SK-N-SH (cell line): ENCODE results near the gene MTHFD1L. TPM values are rescaled to one million over a fixed set of nuclear protein-coding genes. Genes with fewer than 3 reads are reported as not detected.
"Not testable (repeated sequence)": the region's sequence is repeated elsewhere in the genome, so short reads cannot be mapped to it uniquely, and the experiment has no call there.

Experiments used
- CTCF ChIA-PET: fragments of 300-600, 350-600 bp; formaldehyde crosslinking; extraction: SDS; loops from one replicate; lab custom pipeline; 2021; lab: Yijun Ruan, JAX
- POLR2A ChIA-PET: fragments of 350-600 bp; sonication (Branson Sonifier 250); formaldehyde crosslinking; extraction: SDS; loops from one replicate; lab custom pipeline; 2020; ENCODE audit warnings: antibody characterized with exemption, inconsistent platforms; lab: Yijun Ruan, JAX
- DNase-seq: peaks from one replicate; pipeline ENCODE4 v3.0.0; 2012
- H2AFZ ChIP-seq: fragments of 200-600 bp; sonication (generic); 2 replicates; pipeline ENCODE4 v1.8.1; 2016; ENCODE audit warnings: antibody characterized with exemption, mild to moderate bottlenecking, low read depth
- H3F3A ChIP-seq: fragments of 200-600 bp; sonication (generic); replicated peaks from 2 replicates; pipeline ENCODE3; 2016; ENCODE audit warnings: antibody characterized with exemption, mild to moderate bottlenecking; ENCODE audit not compliant: insufficient read depth
- H3K27ac ChIP-seq, 2 experiments: fragments of 200-500 bp in 1 of 2; fragments of 200-600 bp in 1 of 2; sonication (Bioruptor generic) in 1 of 2; sonication (generic), shearing (Covaris generic) in 1 of 2; 2 replicates each; pipeline versions ENCODE4 v1.5.1 to v1.6.1; 2014 to 2016; ENCODE audit warnings: low read depth in 2 of 2, inconsistent platforms in 1 of 2, low read length in 1 of 2, mild to moderate bottlenecking in 1 of 2, mixed read lengths in 1 of 2
- H3K27me3 ChIP-seq: fragments of 200-600 bp; sonication (generic), shearing (Covaris generic); 2 replicates; pipeline ENCODE4 v1.6.1; 2016; ENCODE audit warnings: mixed run types; ENCODE audit not compliant: insufficient read depth
- H3K36me3 ChIP-seq, 2 experiments: fragments of 200-500 bp in 1 of 2; fragments of 200-600 bp in 1 of 2; sonication (Bioruptor generic) in 1 of 2; sonication (generic) in 1 of 2; replicated peaks in 1 of 2; 2 replicates each; pipeline versions ENCODE3 to v1.5.1; 2014 to 2016; ENCODE audit warnings: low read length in 1 of 2, mild to moderate bottlenecking in 1 of 2; ENCODE audit not compliant: insufficient read depth in 2 of 2, control insufficient read depth in 1 of 2
- H3K4me1 ChIP-seq, 2 experiments: fragments of 200-500 bp in 1 of 2; fragments of 200-600 bp in 1 of 2; sonication (Bioruptor generic) in 1 of 2; sonication (generic), shearing (Covaris generic) in 1 of 2; 2 replicates each; pipeline versions ENCODE4 v1.5.1 to v1.6.1; 2014 to 2016; ENCODE audit warnings: low read depth in 1 of 2, low read length in 1 of 2, mixed run types in 1 of 2; ENCODE audit not compliant: insufficient read depth in 2 of 2, control insufficient read depth in 1 of 2
- H3K4me2 ChIP-seq: fragments of 200-600 bp; sonication (generic), shearing (Covaris generic); 2 replicates; pipeline ENCODE4 v1.6.1; 2017; ENCODE audit warnings: mixed run types
- H3K4me3 ChIP-seq, 2 experiments: fragments of 200-500 bp in 1 of 2; fragments of 200-600 bp in 1 of 2; sonication (Bioruptor generic) in 1 of 2; sonication (generic), shearing (Covaris generic) in 1 of 2; 2 replicates each; pipeline versions ENCODE4 v1.5.1 to v1.8.1; 2014 to 2016; ENCODE audit warnings: low read depth in 2 of 2, inconsistent platforms in 1 of 2, low read length in 1 of 2, mild to moderate bottlenecking in 1 of 2, mixed read lengths in 1 of 2, moderate library complexity in 1 of 2
- H3K79me2 ChIP-seq: fragments of 200-600 bp; sonication (generic); 2 replicates; pipeline ENCODE4 v1.8.1; 2017; ENCODE audit warnings: mild to moderate bottlenecking; ENCODE audit not compliant: insufficient read depth
- H3K9ac ChIP-seq: fragments of 200-600 bp; sonication (generic); 2 replicates; pipeline ENCODE4 v1.6.1; 2017; ENCODE audit warnings: mixed run types
- H3K9me2 ChIP-seq: fragments of 200-600 bp; sonication (generic); 2 replicates; pipeline ENCODE4 v1.6.1; 2017; ENCODE audit warnings: mixed run types
- H3K9me3 ChIP-seq: fragments of 200-600 bp; sonication (generic); 2 replicates; pipeline ENCODE4 v1.6.1; 2017; ENCODE audit warnings: mixed run types, mild to moderate bottlenecking, moderate library complexity
- H4K20me1 ChIP-seq: fragments of 200-600 bp; sonication (generic); 2 replicates; pipeline ENCODE4 v1.6.1; 2017; ENCODE audit warnings: mild to moderate bottlenecking, mixed run types; ENCODE audit not compliant: insufficient read depth
- EP300 ChIP-seq, 2 experiments: IDR thresholded peaks; 2 replicates each; pipeline versions ENCODE4 v1.4.0 to v1.6.1; 2012; ENCODE audit warnings: borderline replicate concordance in 1 of 2, low read depth in 1 of 2, low read length in 1 of 2
- MXI1 ChIP-seq: IDR thresholded peaks from 2 replicates; pipeline ENCODE4 v1.6.1; 2012; ENCODE audit warnings: mild to moderate bottlenecking, low read depth, low read length, improper control_type of control experiment
- RCOR1 ChIP-seq: fragments of 150-350 bp; IDR thresholded peaks from 2 replicates; pipeline ENCODE4 v1.6.1; 2017; ENCODE audit warnings: antibody characterized with exemption, low read length
- SMC3 ChIP-seq: IDR thresholded peaks from 2 replicates; pipeline ENCODE4 v1.6.1; 2012; ENCODE audit warnings: low read depth, low read length, improper control_type of control experiment
- WGBS: methylation state at CpG from one replicate; pipeline ENCODE4 v1.1.6; 2017; ENCODE audit warnings: low lambda C conversion rate; 5-methylcytosine and 5-hydroxymethylcytosine counted together
- polyA plus RNA-seq, 3 experiments: library from polyadenylated mRNA; depleted of rRNA; stranded (reverse); fragments of >200 nt; gene quantifications; 2 replicates each; pipeline ENCODE4 v1.2.3, GENCODE V29; 2012

Gene MTHFD1L
- polyA plus RNA-seq, 1 of the 3 experiments (the other 2 are of a cell fraction): 37.0 TPM

- Histone ChIP-seq H3K9ac (no peak overlapping the region), H3K4me2 (no peak overlapping the region), H3K36me3 (no peaks in the 10 kb centered on the region), H3K79me2 (no peaks in the 10 kb centered on the region), H3K27me3 (no peaks in the 10 kb centered on the region), H3F3A (no peaks in the 10 kb centered on the region), H3K4me1 (peaks cover 0 to 6% of the 10 kb centered on the region in 2 experiments; a peak in 1 of 4 replicates), H4K20me1 (no peaks in the 10 kb centered on the region), H3K4me3 (no peak overlapping the region), H3K9me3 (no peaks in the 10 kb centered on the region), H2AFZ (no peak overlapping the region), H3K9me2 (no peaks in the 10 kb centered on the region), H3K27ac (no peak overlapping the region)
- no peak for DNase-seq
- no CpG with 5 or more reads among the region's 1 CpG for WGBS
- TF ChIP-seq RCOR1 (peak; percentile 61; the same call in 1 of the 2 replicates), MXI1 (peak; percentile 39; the same call in 1 of the 2 replicates), SMC3 (no peak), EP300 (IDR thresholded peaks at IDR 0.05; ENCODE audit: borderline replicate concordance in 1 of 2, low read depth in 1 of 2, low read length in 1 of 2) (peak in 1 of 2 experiments; percentile 28; a peak in 1 of 4 replicates)
- CTCF ChIA-PET: no interaction called here
- POLR2A ChIA-PET: no interaction called here
Measured at GRCh38 chr6:151121900-151122299, 256.4 kb downstream of the MTHFD1L start.

GRCh38 chr6:151123641-151124040 is 258.1 kb downstream of the MTHFD1L start:
- H3K4me2 ChIP-seq, POLR2A ChIA-PET, H3K79me2 ChIP-seq, H3K4me3 ChIP-seq, H3F3A ChIP-seq, H2AFZ ChIP-seq, H3K9ac ChIP-seq, H3K9me3 ChIP-seq, H3K9me2 ChIP-seq, CTCF ChIA-PET, DNase-seq, H3K36me3 ChIP-seq, H4K20me1 ChIP-seq, H3K27ac ChIP-seq, H3K27me3 ChIP-seq, H3K4me1 ChIP-seq: not testable (repeated sequence)
- 95% methylated on average over 8 of the region's 8 CpGs for WGBS

DNA sequence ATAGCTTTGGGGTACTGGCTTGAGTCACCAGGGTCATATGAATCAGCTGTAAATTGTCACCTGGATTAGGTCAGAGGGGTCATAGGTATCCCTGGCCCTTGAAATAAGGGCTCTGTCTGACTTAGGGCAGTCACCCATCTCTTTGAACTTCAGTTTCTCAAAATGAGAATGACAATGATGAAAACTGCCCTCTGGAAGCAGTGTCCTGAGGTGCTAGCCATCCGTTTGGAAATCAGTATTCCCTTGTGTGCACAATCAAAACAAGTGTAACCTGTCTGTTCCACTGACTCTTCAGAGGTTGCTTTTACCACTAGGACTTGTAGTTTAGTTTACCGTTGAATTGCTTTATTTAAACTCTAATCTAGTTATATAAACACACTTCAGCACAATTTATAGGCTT is 259.7 kb downstream of the MTHFD1L start:
- H3K36me3 ChIP-seq, H3K9me2 ChIP-seq, H3F3A ChIP-seq, CTCF ChIA-PET, H2AFZ ChIP-seq, H3K27me3 ChIP-seq, H3K4me1 ChIP-seq, POLR2A ChIA-PET, H3K27ac ChIP-seq, H3K4me3 ChIP-seq, H3K4me2 ChIP-seq, H4K20me1 ChIP-seq, H3K79me2 ChIP-seq, H3K9me3 ChIP-seq, DNase-seq, H3K9ac ChIP-seq: not testable (repeated sequence)
- 88% methylated on average over 2 of the region's 2 CpGs for WGBS

DNA sequence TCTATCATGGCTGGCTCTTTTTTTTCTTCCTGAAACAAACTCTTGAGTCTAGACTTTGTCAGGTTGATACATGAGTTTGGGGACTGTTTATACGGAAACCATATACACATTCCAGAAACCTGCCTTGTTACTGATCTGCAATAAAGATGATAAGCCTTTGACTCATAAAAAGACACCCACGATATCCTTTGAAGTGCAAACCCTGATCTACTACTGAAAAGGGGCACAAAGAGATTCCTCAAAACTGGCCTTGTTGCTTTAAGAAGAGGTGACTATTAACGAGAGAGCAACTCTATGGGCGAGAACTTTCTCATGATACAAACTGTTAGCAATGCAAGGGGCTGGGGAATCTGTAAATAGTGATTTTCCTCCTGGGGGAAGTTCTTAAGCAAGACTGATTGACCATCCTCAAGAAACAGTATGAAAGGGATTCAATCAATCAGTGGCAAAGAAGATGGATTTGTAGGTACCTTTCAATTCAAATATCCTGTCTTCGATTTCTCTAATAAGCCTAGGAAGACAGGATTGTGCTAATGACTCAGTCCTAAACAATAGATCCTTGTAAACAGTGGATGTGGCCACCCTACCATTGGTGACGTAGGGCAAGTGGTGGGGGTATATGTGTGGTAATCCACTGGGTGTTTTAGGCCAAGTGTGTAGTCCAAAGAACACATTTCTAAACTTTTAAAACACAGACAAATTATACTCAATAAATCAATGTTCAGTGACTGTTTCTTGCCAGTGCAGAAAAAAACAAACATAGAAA is 260.3 kb downstream of the MTHFD1L start:
- H2AFZ ChIP-seq, DNase-seq, H3K27me3 ChIP-seq, H3K4me3 ChIP-seq, H3K9ac ChIP-seq, POLR2A ChIA-PET, H3K4me2 ChIP-seq, CTCF ChIA-PET, H3K4me1 ChIP-seq, H3F3A ChIP-seq, H3K36me3 ChIP-seq, H3K27ac ChIP-seq, H3K9me2 ChIP-seq, H3K79me2 ChIP-seq, H3K9me3 ChIP-seq, H4K20me1 ChIP-seq: not testable (repeated sequence)
- 70% methylated on average over 6 of the region's 6 CpGs for WGBS

DNA sequence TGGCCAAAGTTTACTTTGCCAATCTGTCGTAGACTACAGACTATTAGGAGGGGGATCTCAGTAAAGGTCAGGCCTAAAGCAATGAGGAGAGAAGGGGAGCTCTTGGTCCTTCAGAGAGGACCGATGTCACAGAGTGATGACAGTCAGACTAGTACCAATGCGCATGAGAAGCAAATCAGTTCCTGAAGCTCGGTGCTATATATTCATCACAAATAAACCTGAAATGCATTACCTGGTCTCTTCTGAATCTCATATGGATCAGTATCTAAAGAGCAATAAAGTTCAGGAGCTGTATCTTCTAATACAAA is 260.9 kb downstream of the MTHFD1L start:
- POLR2A ChIA-PET, CTCF ChIA-PET: not testable (repeated sequence)

DNA sequence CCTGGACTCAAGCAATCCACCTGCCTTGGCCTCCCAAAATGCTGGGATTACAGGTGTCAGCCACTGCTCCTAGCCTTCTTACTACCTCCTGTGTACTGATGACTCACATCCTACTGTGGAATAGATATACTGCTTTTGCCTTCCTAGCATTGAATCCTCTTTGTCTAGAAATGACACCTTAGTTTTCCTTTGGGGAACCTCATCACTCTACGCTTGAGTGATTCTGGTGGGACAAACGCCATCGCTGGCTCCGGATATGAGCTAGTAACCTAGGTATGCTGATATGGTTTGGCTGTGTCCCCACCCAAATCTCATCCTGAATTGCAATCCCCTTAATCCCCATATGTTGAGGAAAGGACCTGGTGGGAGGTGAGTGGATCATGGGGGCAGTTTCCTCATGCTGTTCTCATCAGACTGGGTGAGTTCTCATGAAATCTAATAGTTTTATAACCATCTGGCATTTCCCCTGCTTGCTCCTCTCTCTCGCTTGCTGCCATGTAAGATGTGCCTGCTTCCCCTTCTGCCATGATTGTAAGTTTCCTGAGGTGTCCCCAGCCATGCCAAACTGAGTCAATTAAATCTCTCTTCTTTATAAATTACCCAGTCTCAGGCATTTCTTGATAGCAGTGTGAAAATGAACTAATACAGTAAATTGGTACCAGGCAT is 261.8 kb downstream of the MTHFD1L start:
- DNase-seq, H3K79me2 ChIP-seq, H4K20me1 ChIP-seq, CTCF ChIA-PET, H3K9me2 ChIP-seq, POLR2A ChIA-PET, H3K9me3 ChIP-seq, H3F3A ChIP-seq, H3K9ac ChIP-seq, H3K36me3 ChIP-seq, H3K27me3 ChIP-seq, H3K4me1 ChIP-seq, H2AFZ ChIP-seq, H3K27ac ChIP-seq, H3K4me3 ChIP-seq, H3K4me2 ChIP-seq: not testable (repeated sequence)
- 92% methylated on average over 5 of the region's 5 CpGs for WGBS

More for the DNA sequence above, 260.9 kb downstream of the MTHFD1L start:
- H3K4me2 ChIP-seq, H3K9ac ChIP-seq, H3K27ac ChIP-seq, H3K4me1 ChIP-seq, DNase-seq, H4K20me1 ChIP-seq, H3K4me3 ChIP-seq, H3K36me3 ChIP-seq, H2AFZ ChIP-seq, H3K27me3 ChIP-seq, H3K79me2 ChIP-seq, H3K9me2 ChIP-seq, H3F3A ChIP-seq, H3K9me3 ChIP-seq: not testable (repeated sequence)
- WGBS: 86% methylated on average over 4 of the region's 4 CpGs
